Panc1 (cell line): Measurements from ENCODE around the gene ZC3H13. TPM values are rescaled to one million over a fixed set of nuclear protein-coding genes. Genes with fewer than 3 reads are reported as not detected.

ENCODE experiments used
- ATAC-seq: fragments of 200-7000 bp; cut with Tn5 transposase; 2 replicates; pipeline ENCODE4 v1.9.1; 2020; ENCODE audit warnings: mild to moderate bottlenecking, moderate library complexity
- BruUV-seq: library from RNA; stranded (reverse); fragments of 400-500 nt; replicated peaks from 2 replicates; lab custom pipeline; 2021; lab: Mats Ljungman, UMichigan
- CTCF ChIA-PET: fragments of 300-600 bp; sonication (Branson Sonifier 250); formaldehyde crosslinking; loops from one replicate; lab custom pipeline; 2022; ENCODE audit warnings: antibody characterized with exemption; lab: Charles Lee
- POLR2A ChIA-PET: fragments of 300-600 bp; sonication (Branson Sonifier 250); formaldehyde crosslinking; loops from one replicate; lab custom pipeline; 2022; ENCODE audit warnings: antibody characterized with exemption; lab: Charles Lee
- DNase-seq: peaks from one replicate; pipeline ENCODE4 v3.0.0-alpha.2; 2010; ENCODE audit warnings: low read depth, low spot score
- H3K27ac ChIP-seq: 2 replicates; pipeline ENCODE4 v1.5.1; 2011; ENCODE audit warnings: mild to moderate bottlenecking, low read length, inconsistent platforms
- H3K27me3 ChIP-seq: fragments of 200-500 bp; sonication (Bioruptor generic); 2 replicates; pipeline ENCODE4 v1.6.0; 2014; ENCODE audit warnings: low read length, inconsistent platforms; ENCODE audit not compliant: control insufficient read depth, insufficient read depth
- H3K36me3 ChIP-seq: fragments of 200-500 bp; sonication (Bioruptor generic); 2 replicates; pipeline ENCODE4 v1.5.1; 2014; ENCODE audit warnings: inconsistent platforms, mild to moderate bottlenecking, low read length, moderate library complexity; ENCODE audit not compliant: control insufficient read depth, insufficient read depth
- H3K4me1 ChIP-seq: 2 replicates; pipeline ENCODE4 v1.5.1; 2011; ENCODE audit warnings: inconsistent platforms, mild to moderate bottlenecking, low read length, moderate library complexity; ENCODE audit not compliant: control insufficient read depth, insufficient read depth
- H3K4me3 ChIP-seq, 2 experiments: 2 replicates each; pipeline ENCODE4 v1.5.1; 2011 to 2012; ENCODE audit warnings: low read depth in 2 of 2, low read length in 2 of 2, mild to moderate bottlenecking in 2 of 2, inconsistent platforms in 1 of 2, moderate library complexity in 1 of 2
- H3K9me3 ChIP-seq: fragments of 200-500 bp; sonication (Bioruptor generic); 2 replicates; pipeline ENCODE4 v1.5.1; 2014; ENCODE audit warnings: low read depth, mild to moderate bottlenecking, inconsistent platforms, low read length, moderate library complexity; ENCODE audit not compliant: control insufficient read depth, insufficient read depth
- CTCF ChIP-seq: fragments of 450-650 bp; IDR thresholded peaks from 2 replicates; pipeline ENCODE4 v1.5.1; 2017; ENCODE audit warnings: mild to moderate bottlenecking
- POLR2AphosphoS5 ChIP-seq: IDR thresholded peaks from 2 replicates; pipeline ENCODE4 v1.6.1; 2012; ENCODE audit warnings: mild to moderate bottlenecking, low read depth, low read length, moderate library complexity
- SIN3A ChIP-seq: IDR thresholded peaks from 2 replicates; pipeline ENCODE4 v1.6.1; 2012; ENCODE audit warnings: low read depth, mild to moderate bottlenecking, low read length, moderate library complexity, borderline replicate concordance; ENCODE audit not compliant: insufficient read depth
- TCF7L2 ChIP-seq: IDR thresholded peaks from 2 replicates; pipeline ENCODE4 v1.6.1; 2011; ENCODE audit warnings: mild to moderate bottlenecking, low read depth, low read length, inconsistent platforms
- in situ Hi-C: cut with HindIII; loops from 2 replicates; pipeline ENCODE4 v1.10.0; 2016; ENCODE audit warnings: low sequenced_read_pairs, low pct_unique_long_range_greater_than_20kb
- intact Hi-C: fragments of 100-400 bp; cut with micrococcal nuclease; formaldehyde crosslinking; loops from one replicate; pipeline ENCODE4 v1.10.0; 2022; ENCODE audit not compliant: unreplicated experiment
- total RNA-seq: library from RNA; stranded (reverse); gene quantifications from one replicate; pipeline ENCODE4 v1.2.1, GENCODE V29; 2021; ENCODE audit not compliant: unreplicated experiment
- TF ChIP-seq, protein P1 (sequence below), 2 experiments: IDR thresholded peaks; 2 replicates each; pipeline ENCODE4 v1.6.1; 2011 to 2012; ENCODE audit warnings: low read depth in 2 of 2, control low read depth in 1 of 2, low read length in 1 of 2, mild to moderate bottlenecking in 1 of 2, moderate library complexity in 1 of 2; ENCODE audit not compliant: insufficient read depth in 1 of 2

ZC3H13 gene
- total RNA-seq, 1 experiment from 2014 or later, result 25.3 TPM

DNA sequence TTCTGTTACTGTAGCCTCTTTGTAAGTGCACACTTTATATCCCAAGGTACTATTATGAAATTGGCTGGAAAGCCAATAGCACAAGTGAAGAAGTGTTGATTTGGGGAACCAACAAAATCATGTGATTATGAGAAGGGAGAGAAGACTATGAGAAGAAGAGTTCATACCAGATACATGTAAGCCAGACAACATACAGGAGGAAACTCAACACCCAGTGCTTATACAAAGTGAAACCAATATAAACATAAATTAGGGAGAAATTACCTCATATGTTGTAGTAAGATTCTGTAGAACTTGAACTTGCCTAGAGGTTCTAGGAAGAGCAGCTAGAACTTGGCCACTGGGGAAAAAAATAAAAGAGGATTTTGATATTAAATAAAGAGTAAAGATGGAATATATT lies 34.9 kb upstream of the ZC3H13 start:
- POLR2A ChIA-PET, result interaction anchor here (0.6 kb wide), 1 partner anchor 639 kb away, joined by 3 read pairs; no protein-coding TSS in a partner anchor
- Histone ChIP-seq H3K4me3 (no peak overlapping the region), H3K9me3 (no peaks in the 10 kb centered on the region), H3K36me3 (no peaks in the 10 kb centered on the region), H3K4me1 (no peaks in the 10 kb centered on the region), H3K27me3 (no peaks in the 10 kb centered on the region; the same call in 1 of the 2 replicates), H3K27ac (no peak overlapping the region)
- no peak for DNase-seq
- intact Hi-C loops (no loop called here), in situ Hi-C loops (no loop called here)
- TF ChIP-seq, protein P1, sequence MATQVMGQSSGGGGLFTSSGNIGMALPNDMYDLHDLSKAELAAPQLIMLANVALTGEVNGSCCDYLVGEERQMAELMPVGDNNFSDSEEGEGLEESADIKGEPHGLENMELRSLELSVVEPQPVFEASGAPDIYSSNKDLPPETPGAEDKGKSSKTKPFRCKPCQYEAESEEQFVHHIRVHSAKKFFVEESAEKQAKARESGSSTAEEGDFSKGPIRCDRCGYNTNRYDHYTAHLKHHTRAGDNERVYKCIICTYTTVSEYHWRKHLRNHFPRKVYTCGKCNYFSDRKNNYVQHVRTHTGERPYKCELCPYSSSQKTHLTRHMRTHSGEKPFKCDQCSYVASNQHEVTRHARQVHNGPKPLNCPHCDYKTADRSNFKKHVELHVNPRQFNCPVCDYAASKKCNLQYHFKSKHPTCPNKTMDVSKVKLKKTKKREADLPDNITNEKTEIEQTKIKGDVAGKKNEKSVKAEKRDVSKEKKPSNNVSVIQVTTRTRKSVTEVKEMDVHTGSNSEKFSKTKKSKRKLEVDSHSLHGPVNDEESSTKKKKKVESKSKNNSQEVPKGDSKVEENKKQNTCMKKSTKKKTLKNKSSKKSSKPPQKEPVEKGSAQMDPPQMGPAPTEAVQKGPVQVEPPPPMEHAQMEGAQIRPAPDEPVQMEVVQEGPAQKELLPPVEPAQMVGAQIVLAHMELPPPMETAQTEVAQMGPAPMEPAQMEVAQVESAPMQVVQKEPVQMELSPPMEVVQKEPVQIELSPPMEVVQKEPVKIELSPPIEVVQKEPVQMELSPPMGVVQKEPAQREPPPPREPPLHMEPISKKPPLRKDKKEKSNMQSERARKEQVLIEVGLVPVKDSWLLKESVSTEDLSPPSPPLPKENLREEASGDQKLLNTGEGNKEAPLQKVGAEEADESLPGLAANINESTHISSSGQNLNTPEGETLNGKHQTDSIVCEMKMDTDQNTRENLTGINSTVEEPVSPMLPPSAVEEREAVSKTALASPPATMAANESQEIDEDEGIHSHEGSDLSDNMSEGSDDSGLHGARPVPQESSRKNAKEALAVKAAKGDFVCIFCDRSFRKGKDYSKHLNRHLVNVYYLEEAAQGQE (IDR thresholded peaks at IDR 0.05; ENCODE audit: insufficient read depth in 1 of 2, low read depth in 2 of 2, low read length in 1 of 2), result no peak
- no peak for TF ChIP-seq POLR2AphosphoS5
- TF ChIP-seq SIN3A, result no peak
- TF ChIP-seq CTCF, result no peak
- no peak for TF ChIP-seq TCF7L2
- no TSS peak for BruUV-seq
- no peak for ATAC-seq
- CTCF ChIA-PET, result no interaction called here

GRCh38 chr13:46086985-46087384 lies 34.4 kb upstream of the ZC3H13 start:
- H3K9me3 ChIP-seq, result no peaks in the 10 kb centered on the region
- peak overlapping the region; percentile 9 to 26; a peak in 2 of 4 replicates for H3K4me3 ChIP-seq
- intact Hi-C loops (no loop called here), in situ Hi-C loops (no loop called here)
- no peaks in the 10 kb centered on the region for H3K4me1 ChIP-seq
- no peak for TF ChIP-seq SIN3A
- no peak for TF ChIP-seq POLR2AphosphoS5
- no peak for TF ChIP-seq CTCF
- TF ChIP-seq, protein P1 (IDR thresholded peaks at IDR 0.05; ENCODE audit: insufficient read depth in 1 of 2, low read depth in 2 of 2, low read length in 1 of 2), result no peak
- TF ChIP-seq TCF7L2, result no peak
- H3K27me3 ChIP-seq, result no peaks in the 10 kb centered on the region; the same call in 1 of the 2 replicates
- CTCF ChIA-PET, result no interaction called here
- no peak overlapping the region for H3K27ac ChIP-seq
- DNase-seq (no peak), ATAC-seq (0 out of 2 replicates have a peak, but pooled peaks have one; percentile 45)
- BruUV-seq, result no TSS peak
- POLR2A ChIA-PET, result no interaction called here
- no peaks in the 10 kb centered on the region for H3K36me3 ChIP-seq
